ENCODE data around the gene TRIM8.

The TRIM8 gene

DNA sequence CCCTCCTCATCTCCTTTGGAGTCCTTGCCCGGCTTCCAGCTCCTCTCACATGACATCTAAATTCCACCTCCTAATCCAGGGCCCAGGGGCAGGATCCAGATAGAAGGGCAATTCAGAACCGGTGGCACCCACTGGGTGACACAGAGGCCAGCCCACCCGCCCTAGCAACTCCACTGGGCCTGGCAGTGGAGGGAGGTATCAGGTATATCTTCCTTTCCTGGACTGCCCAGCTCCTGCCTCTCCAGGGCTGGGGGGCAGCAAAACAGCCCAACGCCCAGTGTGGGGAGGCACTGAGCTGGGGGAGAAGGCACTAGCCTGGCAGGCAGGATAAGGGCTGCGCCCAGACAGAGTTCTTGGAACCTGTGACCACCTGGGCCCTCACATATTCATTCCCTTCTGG is 10.4 kb upstream of the TRIM8 start:
- no peaks in the 10 kb centered on the region for H3K9me2 ChIP-seq (ENCODE audit: low read depth, low read length)
- no peaks in the 10 kb centered on the region for H3K27me3 ChIP-seq (ENCODE audit: insufficient read depth, low read length)
- H3K27ac ChIP-seq (ENCODE audit: low read depth, low read length, poor library complexity, severe bottlenecking) = no peak overlapping the region

DNA sequence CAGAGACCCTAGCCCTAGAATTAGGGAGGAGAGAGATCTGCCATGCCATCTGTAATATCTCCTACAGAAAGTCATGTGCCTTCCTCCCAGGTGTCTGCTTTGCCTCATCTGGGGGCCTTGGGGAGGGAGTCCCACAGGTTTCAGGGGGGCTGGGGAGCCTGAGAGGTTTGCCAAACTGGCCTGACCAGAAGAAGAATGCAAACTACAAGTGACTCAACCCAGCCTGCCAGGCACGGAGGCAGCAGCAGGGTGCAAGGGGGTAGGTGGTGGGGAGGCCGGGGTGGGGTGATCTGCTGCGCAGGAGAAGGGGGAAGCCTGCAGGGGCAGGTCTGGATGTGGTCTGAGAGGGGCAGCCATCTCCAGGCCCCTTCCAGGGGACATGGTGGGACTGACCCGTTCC is 9.6 kb upstream of the TRIM8 start:
- no peak overlapping the region for H3K4me2 ChIP-seq (ENCODE audit: low read length)
- H3F3A ChIP-seq (ENCODE audit: insufficient read depth, low read length) = no peaks in the 10 kb centered on the region

More for the DNA sequence above, 10.4 kb upstream of the TRIM8 start:
- no peak overlapping the region for H3K4me3 ChIP-seq (ENCODE audit: low read depth, low read length, poor library complexity, severe bottlenecking)
- H3K4me2 ChIP-seq (ENCODE audit: low read length) = no peak overlapping the region
- H3F3A ChIP-seq (ENCODE audit: insufficient read depth, low read length) = no peaks in the 10 kb centered on the region
- H3K9ac ChIP-seq (ENCODE audit: low read length) = no peak overlapping the region
- no peaks in the 10 kb centered on the region for H3K79me2 ChIP-seq (ENCODE audit: insufficient read depth, low read length)
- TF ChIP-seq EZH2 (IDR thresholded peaks at IDR 0.05; ENCODE audit: borderline replicate concordance, low read length) = no peak
- no peaks in the 10 kb centered on the region for H4K20me1 ChIP-seq (ENCODE audit: insufficient read depth, low read length)
- no peak overlapping the region for H2AFZ ChIP-seq (ENCODE audit: low read length)
- peaks cover 9% of the 10 kb centered on the region for H3K4me1 ChIP-seq (ENCODE audit: insufficient read depth, low read length, severe bottlenecking)
- H3K36me3 ChIP-seq (ENCODE audit: insufficient read depth, low read length) = no peaks in the 10 kb centered on the region
- no peaks in the 10 kb centered on the region for H3K9me3 ChIP-seq (ENCODE audit: low read length)

DNA sequence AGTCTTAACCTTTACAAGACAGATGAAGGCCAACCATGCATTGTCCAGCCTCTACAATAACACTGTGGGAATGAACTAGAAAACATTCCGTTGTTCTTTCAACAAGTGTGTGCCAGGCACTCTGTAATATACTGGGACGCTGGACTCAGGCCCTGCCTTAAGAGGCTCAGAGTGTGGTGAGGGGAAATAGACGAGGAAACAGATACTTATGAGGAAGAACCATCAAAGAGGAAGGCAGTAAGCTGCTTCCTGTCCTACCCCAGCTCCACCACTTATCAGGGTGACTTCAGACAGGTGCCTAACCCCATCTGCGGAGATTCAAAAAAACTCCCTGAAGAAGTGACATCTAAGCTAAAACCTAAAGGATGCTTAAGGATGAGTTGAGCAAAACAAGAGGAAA is 8.9 kb upstream of the TRIM8 start:
- Histone ChIP-seq H3K27me3 (ENCODE audit: insufficient read depth, low read length) (no peaks in the 10 kb centered on the region), H3K27ac (ENCODE audit: low read depth, low read length, poor library complexity, severe bottlenecking) (no peak overlapping the region), H3K9me2 (ENCODE audit: low read depth, low read length) (no peaks in the 10 kb centered on the region), H3K9me3 (ENCODE audit: low read length) (no peaks in the 10 kb centered on the region), H3K4me2 (ENCODE audit: low read length) (no peak overlapping the region), H3K4me1 (ENCODE audit: insufficient read depth, low read length, severe bottlenecking) (peaks cover 9% of the 10 kb centered on the region), H3K9ac (ENCODE audit: low read length) (no peak overlapping the region), H3F3A (ENCODE audit: insufficient read depth, low read length) (no peaks in the 10 kb centered on the region), H2AFZ (ENCODE audit: low read length) (no peak overlapping the region), H4K20me1 (ENCODE audit: insufficient read depth, low read length) (no peaks in the 10 kb centered on the region), H3K36me3 (ENCODE audit: insufficient read depth, low read length) (no peaks in the 10 kb centered on the region), H3K79me2 (ENCODE audit: insufficient read depth, low read length) (no peaks in the 10 kb centered on the region), H3K4me3 (ENCODE audit: low read depth, low read length, poor library complexity, severe bottlenecking) (no peak overlapping the region)
- TF ChIP-seq EZH2 (IDR thresholded peaks at IDR 0.05; ENCODE audit: borderline replicate concordance, low read length) = no peak
- TF ChIP-seq, protein P1, sequence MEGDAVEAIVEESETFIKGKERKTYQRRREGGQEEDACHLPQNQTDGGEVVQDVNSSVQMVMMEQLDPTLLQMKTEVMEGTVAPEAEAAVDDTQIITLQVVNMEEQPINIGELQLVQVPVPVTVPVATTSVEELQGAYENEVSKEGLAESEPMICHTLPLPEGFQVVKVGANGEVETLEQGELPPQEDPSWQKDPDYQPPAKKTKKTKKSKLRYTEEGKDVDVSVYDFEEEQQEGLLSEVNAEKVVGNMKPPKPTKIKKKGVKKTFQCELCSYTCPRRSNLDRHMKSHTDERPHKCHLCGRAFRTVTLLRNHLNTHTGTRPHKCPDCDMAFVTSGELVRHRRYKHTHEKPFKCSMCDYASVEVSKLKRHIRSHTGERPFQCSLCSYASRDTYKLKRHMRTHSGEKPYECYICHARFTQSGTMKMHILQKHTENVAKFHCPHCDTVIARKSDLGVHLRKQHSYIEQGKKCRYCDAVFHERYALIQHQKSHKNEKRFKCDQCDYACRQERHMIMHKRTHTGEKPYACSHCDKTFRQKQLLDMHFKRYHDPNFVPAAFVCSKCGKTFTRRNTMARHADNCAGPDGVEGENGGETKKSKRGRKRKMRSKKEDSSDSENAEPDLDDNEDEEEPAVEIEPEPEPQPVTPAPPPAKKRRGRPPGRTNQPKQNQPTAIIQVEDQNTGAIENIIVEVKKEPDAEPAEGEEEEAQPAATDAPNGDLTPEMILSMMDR (IDR thresholded peaks at IDR 0.05; ENCODE audit: low read length) = no peak

More for the DNA sequence above, 9.6 kb upstream of the TRIM8 start:
- Histone ChIP-seq H2AFZ (ENCODE audit: low read length) (no peak overlapping the region), H3K4me1 (ENCODE audit: insufficient read depth, low read length, severe bottlenecking) (peaks cover 9% of the 10 kb centered on the region), H3K36me3 (ENCODE audit: insufficient read depth, low read length) (no peaks in the 10 kb centered on the region), H3K27me3 (ENCODE audit: insufficient read depth, low read length) (no peaks in the 10 kb centered on the region), H3K9ac (ENCODE audit: low read length) (no peak overlapping the region), H3K9me3 (ENCODE audit: low read length) (no peaks in the 10 kb centered on the region), H3K4me3 (ENCODE audit: low read depth, low read length, poor library complexity, severe bottlenecking) (no peak overlapping the region), H3K27ac (ENCODE audit: low read depth, low read length, poor library complexity, severe bottlenecking) (no peak overlapping the region), H3K79me2 (ENCODE audit: insufficient read depth, low read length) (no peaks in the 10 kb centered on the region), H3K9me2 (ENCODE audit: low read depth, low read length) (no peaks in the 10 kb centered on the region), H4K20me1 (ENCODE audit: insufficient read depth, low read length) (no peaks in the 10 kb centered on the region)
- no peak for TF ChIP-seq EZH2 (IDR thresholded peaks at IDR 0.05; ENCODE audit: borderline replicate concordance, low read length)
- TF ChIP-seq, protein P1 (IDR thresholded peaks at IDR 0.05; ENCODE audit: low read length) = no peak

DNA sequence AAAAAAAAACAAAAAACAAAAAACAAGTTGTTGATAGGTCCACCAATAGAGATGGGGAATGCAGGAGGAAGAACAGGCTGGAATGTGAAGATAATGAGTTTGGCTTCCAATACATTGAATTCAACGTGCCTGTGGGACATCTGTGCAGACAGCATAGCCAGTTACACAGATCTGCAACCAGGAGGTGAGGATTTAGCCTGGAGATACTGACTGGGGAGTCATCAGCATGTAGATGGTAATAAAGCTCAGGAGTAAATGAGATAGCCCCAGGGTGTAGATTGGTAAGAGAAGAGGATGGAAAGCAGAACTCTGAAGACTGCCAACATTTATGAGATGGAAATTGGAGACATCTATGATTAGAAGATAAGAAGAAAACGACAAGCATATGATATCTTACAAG is 4.7 kb upstream of the TRIM8 start:
- H3F3A ChIP-seq (ENCODE audit: insufficient read depth, low read length) = no peaks in the 10 kb centered on the region
- no peaks in the 10 kb centered on the region for H3K79me2 ChIP-seq (ENCODE audit: insufficient read depth, low read length)
- no peak overlapping the region for H3K27ac ChIP-seq (ENCODE audit: low read depth, low read length, poor library complexity, severe bottlenecking)
- H2AFZ ChIP-seq (ENCODE audit: low read length) = no peak overlapping the region
- peaks cover 9% of the 10 kb centered on the region for H3K4me1 ChIP-seq (ENCODE audit: insufficient read depth, low read length, severe bottlenecking)
- no peak for TF ChIP-seq EZH2 (IDR thresholded peaks at IDR 0.05; ENCODE audit: borderline replicate concordance, low read length)
- TF ChIP-seq, protein P1 (IDR thresholded peaks at IDR 0.05; ENCODE audit: low read length) = no peak
- H3K9me3 ChIP-seq (ENCODE audit: low read length) = no peaks in the 10 kb centered on the region
- H3K9ac ChIP-seq (ENCODE audit: low read length) = no peak overlapping the region
- H3K36me3 ChIP-seq (ENCODE audit: insufficient read depth, low read length) = no peaks in the 10 kb centered on the region
- H3K9me2 ChIP-seq (ENCODE audit: low read depth, low read length) = no peaks in the 10 kb centered on the region
- H3K4me3 ChIP-seq (ENCODE audit: low read depth, low read length, poor library complexity, severe bottlenecking) = no peak overlapping the region
- H4K20me1 ChIP-seq (ENCODE audit: insufficient read depth, low read length) = no peaks in the 10 kb centered on the region
- no peaks in the 10 kb centered on the region for H3K27me3 ChIP-seq (ENCODE audit: insufficient read depth, low read length)
- H3K4me2 ChIP-seq (ENCODE audit: low read length) = no peak overlapping the region
